Activated T-helper 9 cell treated with anti-CD3 and anti-CD28 coated beads, Interleukin-2, amount 50 U/mL, for 16 hours (primary cell): ENCODE measurements around the gene CLMN.

Experiments used
- DNase-seq: peaks from one replicate; pipeline ENCODE4 v3.0.0-alpha.2; 2020; ENCODE audit warnings: low read depth

The CLMN gene

DNA sequence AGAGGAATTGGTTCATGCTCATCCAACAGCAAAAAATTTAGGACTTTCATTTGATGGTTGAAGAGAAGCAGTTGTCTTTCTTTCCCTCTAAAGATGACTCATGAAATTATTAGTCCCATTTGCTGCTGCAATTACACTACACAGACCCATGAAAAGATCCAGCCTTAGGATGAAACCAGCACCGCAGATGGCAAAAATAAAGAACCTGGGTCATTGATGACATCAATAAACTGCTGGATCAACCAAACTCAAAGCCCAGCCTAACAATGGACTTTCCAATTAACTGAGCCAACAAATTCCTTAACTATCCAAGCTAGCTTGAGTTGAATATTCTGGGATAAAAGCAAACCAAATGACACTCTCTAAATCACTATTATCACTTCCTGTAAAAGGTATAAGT is 183.1 kb downstream of the CLMN start:
- no peak for DNase-seq

DNA sequence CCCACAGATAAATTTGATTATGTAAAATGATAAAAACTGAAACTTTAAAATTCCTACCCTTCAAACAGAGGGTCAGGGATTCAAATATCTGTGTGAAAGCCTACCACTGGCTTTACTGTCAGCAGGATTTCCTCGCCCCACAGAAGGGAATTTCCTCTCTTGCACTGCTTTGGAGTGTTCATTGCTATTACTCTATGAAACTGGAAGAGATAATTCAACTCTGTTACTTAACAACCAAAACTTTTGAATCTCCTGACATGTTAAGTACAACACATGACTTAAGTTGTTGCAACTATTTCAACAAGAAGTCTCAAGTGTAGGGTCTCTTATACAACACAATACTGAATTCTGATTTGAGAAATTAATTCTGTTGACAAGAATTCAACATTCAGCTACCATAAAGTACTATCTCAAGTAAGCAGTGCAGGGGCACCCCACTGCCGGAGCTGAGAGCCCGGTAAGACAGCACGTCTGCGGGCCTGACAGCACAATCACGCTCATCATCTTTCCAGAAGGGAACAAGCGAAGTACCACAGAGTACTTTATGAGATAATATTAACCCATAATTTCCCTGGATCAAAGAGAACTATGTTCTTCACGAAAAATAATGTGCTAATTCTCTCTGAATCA is 185.3 kb downstream of the CLMN start:
- no peak for DNase-seq

DNA sequence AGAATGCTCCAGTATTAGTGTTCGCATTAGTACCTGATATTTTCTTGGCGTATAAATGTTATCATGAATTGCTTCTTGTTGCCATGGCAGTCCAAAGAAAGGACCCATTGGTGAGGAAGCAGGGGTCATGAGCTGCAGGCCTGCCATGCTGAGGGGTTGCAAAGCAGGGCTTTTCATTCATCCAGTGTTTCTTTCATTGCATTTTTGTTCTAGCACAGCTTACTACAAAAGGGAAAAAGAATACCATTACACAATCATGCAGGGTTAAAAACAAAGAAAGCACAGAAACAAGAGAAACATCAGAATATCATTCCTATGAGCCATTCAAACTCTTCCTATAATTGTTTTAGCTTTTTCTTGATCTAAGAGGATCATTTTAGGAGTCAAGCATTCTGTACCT is 186.4 kb downstream of the CLMN start:
- no peak for DNase-seq

DNA sequence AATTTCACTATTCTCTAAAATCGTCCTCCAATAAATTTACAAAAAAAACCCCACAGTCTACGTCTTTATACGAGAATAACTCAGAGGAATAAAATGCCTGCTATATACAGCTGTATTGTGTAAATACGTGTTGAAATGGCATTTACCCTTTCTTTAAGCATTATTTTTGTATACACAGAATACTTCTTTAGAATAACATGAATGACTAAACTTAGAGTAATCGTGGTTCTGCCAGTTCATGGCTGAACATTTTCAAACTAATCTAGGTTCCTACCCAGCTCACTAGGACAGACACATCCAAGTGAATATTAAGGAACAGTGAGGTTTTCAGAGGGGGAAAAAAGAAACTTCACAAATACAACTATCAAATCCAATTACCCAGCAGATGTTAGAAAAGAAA is 186.9 kb downstream of the CLMN start:
- DNase-seq, result no peak
